Stimulated activated naive CD4-positive, alpha-beta T cell treated with Interleukin-2 at 50 U/mL for 16 hours (primary cell): Measurements from ENCODE around the gene ARVCF.

Source experiments
- DNase-seq: peaks from one replicate; lab custom pipeline; 2025; lab: John Stamatoyannopoulos, UW

Gene ARVCF, protein sequence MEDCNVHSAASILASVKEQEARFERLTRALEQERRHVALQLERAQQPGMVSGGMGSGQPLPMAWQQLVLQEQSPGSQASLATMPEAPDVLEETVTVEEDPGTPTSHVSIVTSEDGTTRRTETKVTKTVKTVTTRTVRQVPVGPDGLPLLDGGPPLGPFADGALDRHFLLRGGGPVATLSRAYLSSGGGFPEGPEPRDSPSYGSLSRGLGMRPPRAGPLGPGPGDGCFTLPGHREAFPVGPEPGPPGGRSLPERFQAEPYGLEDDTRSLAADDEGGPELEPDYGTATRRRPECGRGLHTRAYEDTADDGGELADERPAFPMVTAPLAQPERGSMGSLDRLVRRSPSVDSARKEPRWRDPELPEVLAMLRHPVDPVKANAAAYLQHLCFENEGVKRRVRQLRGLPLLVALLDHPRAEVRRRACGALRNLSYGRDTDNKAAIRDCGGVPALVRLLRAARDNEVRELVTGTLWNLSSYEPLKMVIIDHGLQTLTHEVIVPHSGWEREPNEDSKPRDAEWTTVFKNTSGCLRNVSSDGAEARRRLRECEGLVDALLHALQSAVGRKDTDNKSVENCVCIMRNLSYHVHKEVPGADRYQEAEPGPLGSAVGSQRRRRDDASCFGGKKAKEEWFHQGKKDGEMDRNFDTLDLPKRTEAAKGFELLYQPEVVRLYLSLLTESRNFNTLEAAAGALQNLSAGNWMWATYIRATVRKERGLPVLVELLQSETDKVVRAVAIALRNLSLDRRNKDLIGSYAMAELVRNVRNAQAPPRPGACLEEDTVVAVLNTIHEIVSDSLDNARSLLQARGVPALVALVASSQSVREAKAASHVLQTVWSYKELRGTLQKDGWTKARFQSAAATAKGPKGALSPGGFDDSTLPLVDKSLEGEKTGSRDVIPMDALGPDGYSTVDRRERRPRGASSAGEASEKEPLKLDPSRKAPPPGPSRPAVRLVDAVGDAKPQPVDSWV

DNA sequence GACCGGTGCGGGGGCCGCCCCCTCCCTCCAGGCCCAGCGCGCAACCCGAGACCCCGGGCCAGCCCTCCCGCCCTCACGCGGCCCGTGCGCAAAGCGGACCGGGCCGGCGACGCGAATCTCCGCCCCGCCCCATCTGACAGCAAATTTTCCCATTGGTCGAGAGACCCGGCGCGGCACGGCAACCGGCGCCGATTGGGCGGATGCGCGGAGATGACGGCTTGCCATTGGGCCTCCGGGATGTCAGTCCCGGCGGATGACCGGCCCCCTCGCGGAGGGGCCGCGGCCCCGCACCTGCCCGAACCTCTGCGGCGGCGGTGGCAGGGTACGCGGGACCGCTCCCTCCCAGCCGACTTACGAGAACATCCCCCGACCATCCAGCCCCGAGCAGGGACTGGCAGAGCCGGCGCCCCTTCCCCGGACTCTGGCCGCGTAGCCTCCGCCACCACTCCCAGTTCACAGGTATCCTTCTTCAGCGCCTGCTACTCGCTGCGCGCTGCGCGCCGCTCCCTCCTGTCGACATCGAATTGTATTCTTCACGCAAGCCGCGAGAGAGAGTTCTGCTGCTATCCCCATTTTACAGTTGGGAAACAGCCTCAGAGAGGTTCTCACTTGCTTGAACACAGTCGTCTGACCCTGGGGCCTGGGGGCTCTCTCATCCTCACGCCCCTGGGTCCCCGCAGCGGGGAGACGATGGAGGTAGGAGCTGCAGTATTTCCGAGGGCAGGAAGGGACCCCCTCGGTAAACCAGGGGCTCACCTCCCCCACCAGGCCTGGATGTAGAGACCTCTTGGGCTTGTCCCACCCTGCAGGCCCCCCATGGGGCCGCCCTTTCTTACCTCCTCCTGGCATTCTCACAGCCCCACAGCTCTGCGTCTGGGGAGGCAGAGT lies at the start of gene ARVCF:
ARVCF (minus strand) TSS at position 90 of the 888 bp plus-strand sequence. CDS start 26,029 bp downstream, outside the sequence.
- DNase-seq, result peak; percentile 90

DNA sequence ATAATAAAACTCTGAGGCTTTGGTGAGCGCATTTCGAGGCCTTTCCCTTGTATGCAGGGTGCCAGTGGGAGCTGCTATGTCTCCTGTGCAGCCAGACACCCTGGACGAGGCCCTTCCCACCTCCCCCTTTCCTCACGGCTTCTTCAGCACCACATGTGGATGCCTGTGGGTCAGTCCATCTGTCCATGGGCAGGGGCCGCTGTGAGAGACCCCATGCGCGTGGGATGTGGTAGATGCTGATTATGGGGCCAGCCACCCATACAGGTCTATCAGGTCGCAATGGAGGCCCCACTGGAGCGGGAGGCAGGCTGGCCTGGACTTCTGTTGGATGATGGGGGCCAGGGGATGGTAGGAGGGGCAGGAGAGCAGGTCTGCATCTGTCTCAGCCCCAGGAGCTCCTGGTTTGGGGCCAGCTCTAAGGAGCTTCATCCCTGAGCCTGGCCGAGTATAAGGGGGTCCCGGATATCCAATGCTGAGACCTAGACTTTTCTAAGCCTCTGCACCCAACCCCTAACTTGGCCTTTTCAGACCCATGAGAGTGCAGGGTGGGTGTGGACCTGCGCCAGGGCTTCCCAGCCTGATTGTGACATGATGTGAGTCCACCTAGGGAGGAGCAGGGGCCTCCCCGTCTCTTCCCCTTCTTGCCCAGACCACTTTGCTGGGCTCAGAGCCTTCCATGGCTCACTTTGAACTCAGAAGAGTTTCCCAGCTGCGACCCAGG lies 49.4 kb upstream of the ARVCF start:
- no peak for DNase-seq

DNA sequence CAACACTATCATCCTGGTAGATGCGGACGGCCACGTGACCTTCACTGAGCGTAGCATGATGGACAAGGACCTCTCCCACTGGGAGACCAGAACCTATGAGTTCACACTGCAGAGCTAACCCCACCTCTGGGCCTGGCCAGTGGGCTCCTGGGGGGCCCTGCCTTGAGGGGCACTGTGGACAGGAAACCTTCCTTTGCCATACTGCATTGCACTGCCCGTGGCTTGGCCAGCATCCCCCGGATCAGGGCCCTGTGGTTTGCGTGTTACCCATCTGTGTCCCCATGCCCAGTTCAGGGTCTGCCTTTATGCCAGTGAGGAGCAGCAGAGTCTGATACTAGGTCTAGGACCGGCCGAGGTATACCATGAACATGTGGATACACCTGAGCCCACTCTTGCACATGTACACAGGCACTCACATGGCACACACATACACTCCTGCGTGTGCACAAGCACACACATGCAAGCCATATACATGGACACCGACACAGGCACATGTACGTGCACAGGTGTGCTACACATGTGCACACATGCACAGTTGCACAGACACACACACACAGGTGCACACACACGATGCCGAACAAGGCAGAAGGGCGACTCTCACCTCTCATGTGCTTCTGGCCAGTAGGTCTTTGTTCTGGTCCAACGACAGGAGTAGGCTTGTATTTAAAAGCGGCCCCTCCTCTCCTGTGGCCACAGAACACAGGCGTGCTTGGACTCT lies 48.1 kb upstream of the ARVCF start:
- DNase-seq, result no peak

DNA sequence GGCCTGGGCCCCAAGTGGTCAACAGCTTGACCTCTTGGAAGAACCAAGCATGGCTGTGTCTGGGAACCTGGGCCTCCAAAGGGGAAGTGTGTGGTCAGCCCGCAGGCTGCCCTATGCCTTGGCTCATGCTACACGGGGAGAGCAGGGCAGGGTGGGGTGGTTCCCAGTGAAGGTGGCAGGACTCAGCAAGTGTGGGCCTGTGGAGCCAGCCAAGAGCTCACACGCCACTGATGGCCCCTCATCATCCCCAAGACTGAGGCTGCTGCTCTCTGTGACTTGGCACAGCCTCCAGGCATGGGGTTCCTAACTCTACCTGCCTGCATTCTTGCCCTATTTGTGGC lies 47.5 kb upstream of the ARVCF start:
- DNase-seq, result no peak

DNA sequence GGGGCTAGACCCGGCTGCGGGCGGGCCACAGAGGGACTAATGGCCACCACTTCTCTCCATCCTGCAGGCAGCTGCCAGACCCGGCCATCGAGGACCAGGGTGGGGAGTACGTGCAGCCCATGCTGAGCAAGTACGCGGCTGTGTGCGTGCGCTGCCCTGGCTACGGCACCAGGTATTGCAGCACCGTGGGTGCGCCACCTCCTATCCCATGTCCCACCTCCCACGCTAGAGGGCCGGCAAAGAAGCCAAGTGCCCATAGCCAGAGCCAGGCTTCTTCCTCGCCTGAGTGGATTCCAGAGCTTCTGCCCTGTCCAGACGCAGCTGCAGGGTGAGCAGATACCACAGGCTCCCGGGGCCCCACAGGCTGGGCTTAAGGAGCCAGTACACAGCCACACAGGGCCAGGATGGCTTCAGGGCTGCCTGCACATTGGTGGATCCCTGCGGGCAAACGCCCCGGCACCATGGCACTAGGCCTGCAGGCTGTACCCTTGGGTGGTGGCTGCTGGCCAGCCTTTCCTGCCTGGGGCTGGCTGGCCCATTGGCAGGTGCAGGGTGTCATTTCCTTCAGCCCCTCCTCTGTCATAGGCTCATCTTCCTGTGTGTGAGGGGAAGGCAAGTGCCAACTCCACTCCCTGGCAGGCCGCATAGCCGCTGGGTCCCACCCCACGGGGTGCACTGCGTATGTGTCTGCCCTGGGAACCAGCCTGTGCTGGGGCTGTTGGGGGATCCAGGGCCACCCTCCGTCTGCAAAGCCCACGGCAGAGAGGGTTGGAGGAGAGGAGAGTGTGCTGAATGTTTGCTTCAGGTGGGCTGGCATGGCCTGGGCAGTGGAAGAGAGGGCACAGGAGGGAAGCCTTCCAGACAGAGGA lies 46.9 kb upstream of the ARVCF start:
- no peak for DNase-seq

DNA sequence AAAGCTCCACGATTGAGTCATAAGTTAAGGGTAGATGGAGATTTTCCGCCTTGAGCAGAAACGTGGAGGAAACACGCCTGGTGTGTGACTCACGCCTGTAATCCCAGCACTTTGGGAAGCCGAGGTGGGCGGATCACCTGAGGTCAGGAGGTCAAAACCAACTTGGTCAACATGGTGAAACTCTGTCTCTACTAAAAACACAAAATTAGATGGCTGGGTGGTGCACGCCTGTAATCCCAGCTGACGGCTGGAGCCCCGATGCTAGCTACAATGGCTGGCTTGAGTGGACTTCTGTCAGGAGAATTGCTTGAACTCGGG lies 46.1 kb upstream of the ARVCF start:
- no peak for DNase-seq

DNA sequence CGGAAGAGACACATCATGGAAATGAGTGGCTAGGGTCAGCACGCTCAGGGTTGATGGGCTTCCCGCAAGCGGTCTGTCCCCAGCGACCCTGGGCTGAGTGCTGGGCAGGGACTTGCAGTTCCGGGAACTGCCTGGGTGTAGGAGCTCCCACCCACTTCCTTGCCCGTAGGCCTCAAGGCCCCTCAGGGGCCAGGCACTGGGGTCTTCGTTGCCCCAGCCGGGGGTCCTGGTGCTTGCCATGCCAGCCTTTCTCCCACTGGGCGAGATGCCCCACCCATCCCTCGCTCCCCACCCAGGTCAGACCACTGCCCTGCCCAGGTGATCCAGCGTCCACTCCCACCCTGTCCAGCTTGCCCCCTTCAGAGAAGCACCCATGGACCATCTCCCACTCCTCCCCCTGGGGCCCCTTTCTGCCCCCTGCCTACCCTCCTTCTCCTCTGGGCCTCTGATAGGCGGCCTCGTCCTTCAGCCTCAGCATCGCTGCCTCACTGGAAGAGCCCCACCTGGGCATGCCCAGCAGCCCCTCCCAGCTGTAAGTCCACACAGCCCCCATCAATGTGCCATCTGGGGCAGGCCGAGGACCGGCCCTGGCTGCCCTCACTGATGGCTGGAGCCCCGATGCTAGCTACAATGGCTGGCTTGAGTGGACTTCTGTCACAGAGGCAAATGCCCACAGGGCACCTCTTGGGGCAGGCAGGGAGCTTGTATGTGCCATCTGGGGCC lies 45.6 kb upstream of the ARVCF start:
- DNase-seq, result no peak

DNA sequence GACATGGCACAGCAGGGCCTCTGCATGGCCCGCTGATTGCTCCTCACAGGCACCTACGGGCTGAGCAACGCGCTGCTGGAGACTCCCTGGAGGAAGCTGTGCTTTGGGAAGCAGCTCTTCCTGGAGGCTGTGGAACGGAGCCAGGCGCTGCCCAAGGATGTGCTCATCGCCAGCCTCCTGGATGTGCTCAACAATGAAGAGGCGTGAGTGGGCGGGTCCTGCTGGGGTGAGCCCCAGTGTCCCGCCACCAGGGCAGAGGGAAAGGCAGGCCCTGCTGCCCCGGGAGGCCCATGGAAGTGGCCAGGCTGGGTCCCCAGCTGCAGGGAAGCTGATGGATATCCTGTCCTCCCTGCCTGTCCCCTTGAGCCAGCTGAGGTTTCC lies 44.8 kb upstream of the ARVCF start:
- DNase-seq, result no peak

DNA sequence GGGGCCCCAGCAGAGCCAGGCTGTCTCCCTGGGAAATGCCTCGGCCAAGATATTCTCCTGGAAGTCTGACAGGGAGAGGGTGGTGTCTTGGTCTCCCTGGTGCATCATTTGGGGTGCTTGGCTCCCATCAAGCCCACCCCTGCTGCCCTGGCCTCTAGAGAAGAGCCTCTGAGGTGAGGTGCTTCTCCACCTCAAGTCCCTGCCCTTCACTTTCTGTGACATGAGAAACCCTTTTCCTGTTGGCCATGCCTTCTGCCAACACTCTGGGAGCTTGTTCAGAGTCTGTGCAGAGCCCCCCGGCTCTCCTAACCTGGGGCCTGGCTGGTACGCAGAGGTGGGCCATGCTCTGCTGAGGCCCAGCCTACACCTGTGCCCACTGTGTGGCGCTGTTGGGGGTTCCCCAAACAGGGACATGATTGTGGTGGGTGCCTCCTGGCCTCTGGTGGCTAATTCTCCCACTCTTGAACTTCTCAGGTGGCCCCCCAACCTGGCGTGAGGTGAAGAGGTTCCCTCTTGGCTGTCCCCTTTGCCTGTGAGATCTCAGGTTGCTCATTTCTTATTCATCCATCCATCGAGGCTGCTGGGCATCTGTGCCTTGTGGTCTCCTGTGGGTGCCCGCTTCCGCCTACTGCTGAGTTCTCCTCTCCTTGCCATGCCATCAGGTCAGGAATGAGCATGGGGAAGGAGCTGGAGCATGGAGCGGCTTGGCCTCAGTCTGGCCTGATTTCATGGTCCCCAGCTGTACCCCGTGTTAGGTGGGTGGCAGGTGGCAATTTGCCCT lies 44.3 kb upstream of the ARVCF start:
- no peak for DNase-seq

DNA sequence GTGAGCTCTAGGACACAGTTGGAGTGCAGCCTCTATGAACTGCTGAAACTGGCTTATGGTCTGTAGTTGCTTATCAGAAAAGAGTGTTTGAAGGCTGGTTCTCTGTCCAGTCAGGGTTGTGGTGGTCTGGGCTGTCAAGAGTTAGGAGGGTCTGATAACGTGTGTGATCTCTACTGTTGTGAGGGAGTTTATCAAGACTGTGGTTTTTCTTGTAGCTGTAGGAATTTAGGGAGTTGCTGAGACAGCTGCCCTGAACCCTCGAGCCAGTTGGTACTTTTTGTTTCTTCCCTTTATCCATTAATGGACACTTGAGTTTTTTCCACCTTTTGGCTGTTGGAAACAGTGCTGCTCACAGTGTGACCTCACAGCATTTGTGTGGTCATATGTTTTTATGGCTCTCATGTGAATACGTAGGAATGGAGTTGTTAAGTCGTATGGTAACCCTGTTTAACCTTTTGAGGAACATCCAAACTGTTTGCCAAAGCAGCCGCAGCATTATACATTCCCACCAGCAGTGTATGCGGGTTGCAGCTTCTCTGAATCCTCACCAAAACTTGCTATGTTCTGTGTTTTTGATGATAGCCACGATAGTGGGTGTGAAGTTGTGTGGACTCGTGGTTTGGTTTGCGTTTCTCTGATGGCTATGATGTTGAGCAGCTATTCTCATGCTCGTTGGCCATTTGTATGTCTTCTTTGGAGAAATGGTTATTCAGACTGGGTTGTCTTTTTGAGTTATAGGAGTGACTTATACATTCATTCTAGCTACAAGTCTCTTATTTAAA lies 42.6 kb upstream of the ARVCF start:
- DNase-seq, result no peak

DNA sequence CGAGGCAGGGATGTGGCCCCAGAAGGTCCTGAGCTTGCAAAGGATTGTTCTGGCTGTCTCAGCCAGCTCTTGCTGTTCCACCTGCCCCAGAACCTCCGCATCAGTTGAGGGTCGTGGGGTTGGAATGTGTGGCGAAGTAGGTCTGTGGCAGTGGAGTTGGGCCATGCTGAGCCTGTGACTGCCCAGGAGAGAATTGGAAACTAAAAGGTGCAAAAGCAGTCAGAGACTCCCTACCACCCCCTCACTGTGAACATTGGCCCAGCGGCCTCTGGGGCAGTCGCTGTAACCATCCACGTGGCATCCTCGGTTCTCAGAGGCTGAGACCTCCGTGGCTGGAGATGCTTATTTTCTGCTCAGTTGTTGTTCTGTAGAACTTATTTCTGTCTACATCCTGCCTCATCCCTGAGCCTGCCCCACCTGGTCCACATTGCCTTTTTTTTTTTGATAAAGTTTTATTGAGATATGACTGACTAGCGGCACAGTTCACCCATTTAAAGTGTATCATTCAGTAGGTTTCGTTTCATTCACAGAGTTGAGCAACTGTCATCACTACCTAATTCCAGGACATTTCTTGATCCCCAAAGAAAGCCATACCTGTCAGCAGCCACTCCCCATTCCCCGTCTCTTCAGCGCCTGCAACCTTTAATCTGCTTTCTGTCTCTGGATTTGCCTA lies 41.1 kb upstream of the ARVCF start:
- DNase-seq, result no peak

DNA sequence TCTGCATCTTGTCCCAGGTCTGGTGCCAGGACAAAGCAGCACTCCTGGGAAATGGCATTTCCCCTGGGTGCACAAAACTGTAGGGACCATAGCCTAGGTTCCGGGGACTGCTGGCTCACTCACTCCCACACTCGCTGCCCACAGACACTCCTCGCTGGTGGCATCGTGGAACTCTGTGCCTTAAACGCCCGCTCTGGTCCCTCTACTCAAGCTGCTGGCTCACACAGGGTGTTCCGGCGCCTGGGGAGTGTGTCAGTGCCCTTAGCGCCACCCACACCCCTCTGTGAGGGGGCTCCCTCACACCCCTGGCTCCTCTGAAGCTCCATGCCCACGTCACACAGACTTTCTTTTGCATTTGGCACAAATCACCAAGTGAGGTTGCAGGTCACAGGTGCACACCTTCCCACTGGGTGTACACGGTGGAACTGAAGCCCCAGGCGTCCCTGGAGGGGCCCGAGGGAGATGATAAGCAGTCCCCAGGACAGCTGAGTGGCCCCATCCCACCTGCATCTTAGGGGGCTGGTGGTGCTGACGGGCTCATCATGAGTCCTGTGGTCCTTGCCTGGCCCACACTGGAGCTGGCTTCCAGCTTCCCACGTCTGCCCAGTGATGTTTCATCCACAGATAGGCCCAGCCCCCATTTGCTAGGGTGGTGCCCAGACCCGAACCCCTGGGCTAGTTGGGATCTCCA lies 40.2 kb upstream of the ARVCF start:
- DNase-seq, result no peak

DNA sequence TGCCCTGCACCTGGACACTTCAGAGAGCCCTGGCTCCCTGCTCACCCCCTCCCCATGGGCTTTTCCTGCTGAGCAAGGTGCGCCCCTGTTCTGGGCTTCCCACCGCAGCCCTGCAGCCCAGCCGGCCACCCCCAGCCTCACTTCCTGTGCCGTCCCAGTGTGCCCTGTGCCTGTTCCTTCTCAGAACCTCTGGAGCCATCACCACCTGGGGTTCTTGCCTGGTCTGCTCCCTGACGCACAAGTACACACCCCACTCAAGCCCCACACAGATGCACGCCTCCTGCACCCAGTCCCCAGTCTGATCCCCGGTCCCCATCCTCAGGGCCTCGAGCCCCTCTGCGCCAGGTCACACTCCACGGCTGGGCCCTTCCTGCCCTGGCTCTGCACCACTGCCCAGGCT lies 39.5 kb upstream of the ARVCF start:
- no peak for DNase-seq

DNA sequence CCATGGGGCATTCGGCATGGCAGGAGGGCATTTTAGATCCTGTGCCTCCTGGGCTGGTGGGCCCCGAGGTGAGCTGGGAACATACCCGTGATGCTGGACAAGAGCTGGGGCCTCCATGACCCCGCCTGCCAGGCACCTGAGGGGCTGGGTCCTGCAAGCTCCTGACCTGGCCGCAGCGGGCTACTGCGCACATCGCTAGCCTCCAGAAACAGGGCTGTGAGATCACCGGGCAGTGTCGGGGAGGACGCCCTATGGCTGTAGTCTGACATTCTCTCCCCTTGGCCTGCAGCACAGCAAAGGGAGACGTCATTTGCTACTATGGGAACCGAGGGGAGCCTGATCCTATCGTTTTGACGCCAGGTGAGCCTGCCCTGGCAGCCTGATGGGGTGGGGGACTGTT lies 39.0 kb upstream of the ARVCF start:
- DNase-seq, result no peak

DNA sequence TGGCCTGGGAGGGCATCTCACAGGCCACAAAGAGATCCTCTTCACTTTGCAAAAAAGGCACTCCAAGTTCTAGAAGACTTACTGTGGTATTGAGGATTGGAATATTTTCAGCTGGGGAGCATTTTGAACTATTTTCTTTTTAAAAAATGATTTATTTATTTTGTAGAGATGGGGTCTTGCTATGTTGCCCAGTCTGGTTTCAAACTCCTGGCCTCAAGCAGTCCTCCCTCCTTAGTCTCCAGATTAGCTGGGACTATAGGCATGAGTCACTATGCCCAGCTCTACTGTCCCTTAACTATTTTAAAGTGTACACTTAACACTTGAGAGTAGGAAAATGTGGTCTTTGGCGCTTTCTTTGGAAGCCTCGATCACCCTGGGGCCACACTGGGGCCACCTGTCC lies 38.5 kb upstream of the ARVCF start:
- DNase-seq, result no peak

DNA sequence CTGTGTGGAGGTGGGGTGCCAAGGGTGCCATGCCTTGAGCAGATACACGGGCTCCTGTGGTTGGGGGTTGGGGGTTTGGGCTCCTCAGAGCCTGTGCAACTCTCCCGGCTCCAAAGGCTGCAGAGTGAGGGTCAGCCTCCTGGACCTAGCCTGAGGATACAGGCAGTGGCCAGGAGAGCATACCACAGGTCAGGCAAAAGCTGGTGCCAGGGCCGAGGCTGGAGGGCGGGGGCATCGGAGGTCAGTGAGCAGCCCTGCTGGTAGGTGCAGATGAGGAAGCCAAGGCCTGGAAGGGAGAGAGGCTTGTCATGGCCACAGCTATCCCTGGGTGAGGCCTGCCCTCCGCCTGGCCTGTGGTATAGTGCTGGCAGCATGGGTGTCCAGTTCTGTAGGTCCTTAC lies 37.9 kb upstream of the ARVCF start:
- no peak for DNase-seq

DNA sequence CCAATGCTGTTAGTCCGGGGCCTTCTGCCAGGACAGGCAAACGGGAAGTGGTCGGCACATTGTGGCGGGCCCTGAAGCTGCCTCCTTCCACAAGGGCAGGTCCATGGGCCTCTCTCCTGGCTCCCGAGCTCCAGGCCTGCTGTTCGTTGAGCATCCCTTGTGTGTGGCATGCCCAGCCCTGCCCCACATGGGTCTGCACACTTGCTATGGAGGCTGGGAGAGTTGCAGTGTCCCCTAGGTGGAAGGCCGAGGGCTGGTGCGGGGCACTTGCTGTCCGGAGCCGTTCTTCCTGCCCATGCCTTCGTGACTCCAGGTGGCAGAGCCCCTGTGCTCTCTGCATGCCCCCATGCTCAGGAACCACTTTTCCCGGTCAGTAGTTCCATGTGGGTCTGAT lies 37.4 kb upstream of the ARVCF start:
- DNase-seq, result no peak
